RCC 7860 (cell line): Measurements from ENCODE around the gene NDUFAF2.
A peak's percentile ranks its signal among the peaks of the same experiment; 100 is the strongest.

Experiments used
- DNase-seq: peaks from one replicate; pipeline ENCODE4 v3.0.0-alpha.2; 2015; ENCODE audit warnings: low spot score
- FAIRE-seq: peaks from 2 replicates; lab custom pipeline; 2012; peaks lifted over from hg19 to GRCh38; lab: Jason Lieb, UNC

The NDUFAF2 gene

DNA sequence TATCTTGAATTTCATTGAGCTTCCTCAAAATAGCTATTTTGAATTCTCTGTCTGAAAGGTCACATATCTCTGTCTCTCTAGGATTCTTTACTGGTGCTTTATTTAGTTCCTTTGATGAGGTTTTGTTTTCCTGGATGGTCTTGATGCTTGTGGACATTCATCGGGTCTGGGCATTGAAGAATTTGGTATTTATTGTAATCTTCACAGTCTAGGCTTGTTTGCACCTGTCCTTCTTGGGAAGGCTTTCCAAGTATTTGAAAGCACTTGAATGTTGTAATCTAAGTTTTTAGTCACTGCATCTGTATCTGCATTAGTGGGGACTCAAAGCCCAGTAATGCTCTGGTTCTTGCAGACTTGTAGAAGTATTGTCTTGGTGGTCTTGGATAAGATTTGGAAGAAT lies 169.4 kb downstream of the NDUFAF2 start:
- no peak for DNase-seq
- no peak for FAIRE-seq

DNA sequence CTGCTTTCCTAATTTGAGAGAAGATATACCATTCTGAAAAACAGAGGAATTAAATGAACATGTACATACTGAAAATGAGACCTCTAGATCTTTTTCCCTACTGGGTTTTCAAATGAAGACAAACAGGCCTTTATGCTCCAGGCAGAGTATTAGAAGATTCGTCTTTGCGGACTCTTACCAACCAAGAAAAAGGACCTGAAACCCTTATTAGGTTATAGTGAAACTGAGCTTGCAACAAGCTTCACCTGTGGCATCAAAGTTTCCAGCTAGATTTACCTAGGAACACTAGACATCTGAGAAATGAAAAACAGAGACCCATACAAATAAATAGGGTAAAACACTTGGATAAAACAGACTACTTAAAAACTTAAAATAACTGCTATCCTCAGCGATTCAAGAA lies 171.0 kb downstream of the NDUFAF2 start:
- no peak for DNase-seq
- FAIRE-seq: no peak

DNA sequence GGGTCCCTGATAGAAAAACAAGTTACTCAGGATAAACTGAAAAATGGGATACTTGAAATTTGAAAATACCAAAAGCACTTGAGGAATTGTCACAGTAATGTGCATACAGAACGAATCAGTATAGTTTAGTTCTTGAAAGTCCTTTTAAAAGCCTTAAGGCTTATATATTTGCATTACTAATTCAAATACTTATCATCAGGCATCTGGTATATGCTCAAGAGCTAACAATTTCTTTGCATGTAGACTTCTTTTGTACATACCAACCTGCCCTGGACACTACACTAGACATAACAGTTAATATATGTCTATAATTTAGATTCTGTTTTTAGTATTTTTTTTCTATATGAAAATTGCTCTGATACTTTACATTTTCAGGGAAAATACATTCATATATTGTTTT lies 174.1 kb downstream of the NDUFAF2 start:
- DNase-seq (no peak), FAIRE-seq (no peak)

GRCh38 chr5:61120534-61120933 lies 175.5 kb downstream of the NDUFAF2 start:
- DNase-seq (no peak), FAIRE-seq (no peak)

DNA sequence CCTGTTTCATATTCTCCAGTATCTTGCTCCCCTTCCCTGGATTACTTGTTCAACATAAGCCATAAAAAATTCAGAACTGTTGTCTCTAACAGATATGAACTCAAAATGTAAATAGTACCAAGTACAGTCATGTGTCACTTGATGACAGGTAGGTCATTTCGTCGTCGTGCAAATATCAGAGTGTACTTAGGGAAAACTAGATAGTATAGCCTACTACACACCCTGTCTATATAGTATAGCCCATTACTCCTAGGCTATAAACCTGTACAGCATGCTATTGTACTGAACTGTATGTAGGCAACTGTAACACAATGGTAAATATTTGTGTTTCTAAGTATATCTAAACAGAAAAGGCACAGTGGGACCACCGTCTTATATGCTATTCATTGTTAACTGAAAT lies 178.1 kb downstream of the NDUFAF2 start:
- DNase-seq (no peak), FAIRE-seq (no peak)

DNA sequence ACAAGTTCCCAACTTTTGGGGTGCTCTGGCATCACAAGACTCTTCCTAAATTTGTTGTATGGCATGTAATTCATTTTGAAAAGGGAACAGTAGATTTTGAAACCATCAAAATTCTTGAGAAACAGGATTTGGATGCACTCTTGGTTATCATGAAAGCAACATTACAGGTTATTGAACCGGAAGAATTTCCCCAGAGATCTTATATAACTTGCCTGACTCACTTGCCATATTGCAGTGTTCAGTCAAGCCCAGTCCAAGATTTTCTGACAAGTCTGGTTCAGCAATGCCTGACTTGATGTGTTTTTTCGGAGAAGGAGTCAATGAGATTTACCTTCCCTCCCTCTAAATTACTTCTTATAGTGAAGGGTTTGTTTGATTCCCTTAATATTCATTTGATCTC lies 185.3 kb downstream of the NDUFAF2 start:
- DNase-seq (no peak), FAIRE-seq (no peak)

GRCh38 chr5:61132559-61132958 lies 187.6 kb downstream of the NDUFAF2 start:
- FAIRE-seq (no peak), DNase-seq (no peak)

DNA sequence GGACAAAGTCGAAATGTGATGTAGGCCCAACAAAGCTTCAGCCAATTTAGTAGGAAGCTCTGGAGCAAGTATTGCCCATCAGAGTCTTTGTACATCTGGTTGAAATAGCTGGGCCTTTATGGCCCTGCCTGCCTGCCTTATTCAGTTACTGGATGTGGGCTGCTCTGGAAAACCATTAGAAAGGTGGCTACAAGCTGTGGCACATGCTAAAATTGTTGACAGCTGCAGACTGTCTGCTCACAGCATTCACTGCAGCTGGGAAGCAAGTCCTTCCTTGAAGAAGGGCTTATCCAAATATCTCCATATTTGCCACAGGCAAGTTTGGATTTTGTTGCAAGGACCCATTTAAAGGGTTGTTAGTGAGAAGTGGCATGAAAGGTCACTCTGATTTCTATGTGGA lies 192.8 kb downstream of the NDUFAF2 start:
- no peak for DNase-seq
- no peak for FAIRE-seq

DNA sequence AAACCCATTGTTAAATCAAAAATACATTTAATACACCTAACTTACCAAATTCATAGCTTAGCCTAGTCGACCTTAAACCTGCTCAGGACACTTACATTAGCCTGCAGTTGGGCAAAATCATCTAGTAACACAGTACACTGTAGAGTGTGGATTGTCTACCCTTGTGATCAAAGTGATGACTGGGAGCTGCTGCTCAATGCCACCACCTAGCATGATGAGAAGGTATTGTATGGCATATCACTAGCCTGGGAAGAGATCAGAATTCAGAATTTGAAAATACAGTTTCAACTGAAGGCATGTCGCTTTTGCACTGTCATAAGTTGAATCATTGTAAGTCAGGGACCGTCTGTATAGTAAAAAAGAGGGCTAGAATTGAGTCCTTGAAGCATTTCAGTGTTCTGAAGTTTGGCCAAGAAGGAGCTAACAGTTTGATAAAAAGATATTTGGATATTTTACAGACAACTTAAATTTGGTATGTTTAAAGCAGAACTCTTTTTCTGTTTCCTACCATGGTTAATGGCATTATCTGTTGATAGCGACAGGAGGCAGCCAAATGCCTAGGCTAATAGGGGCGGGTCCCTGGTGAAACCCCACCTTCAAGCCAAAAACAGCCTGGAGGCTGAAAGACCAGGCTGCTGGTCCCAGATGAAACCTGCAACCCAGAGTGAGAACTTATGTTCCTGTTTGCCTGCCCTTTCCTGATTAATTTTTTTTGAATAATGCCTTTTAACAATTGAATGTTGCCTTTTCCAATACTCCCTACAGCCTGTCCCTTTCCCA lies 194.3 kb downstream of the NDUFAF2 start:
- DNase-seq (no peak), FAIRE-seq (no peak)

DNA sequence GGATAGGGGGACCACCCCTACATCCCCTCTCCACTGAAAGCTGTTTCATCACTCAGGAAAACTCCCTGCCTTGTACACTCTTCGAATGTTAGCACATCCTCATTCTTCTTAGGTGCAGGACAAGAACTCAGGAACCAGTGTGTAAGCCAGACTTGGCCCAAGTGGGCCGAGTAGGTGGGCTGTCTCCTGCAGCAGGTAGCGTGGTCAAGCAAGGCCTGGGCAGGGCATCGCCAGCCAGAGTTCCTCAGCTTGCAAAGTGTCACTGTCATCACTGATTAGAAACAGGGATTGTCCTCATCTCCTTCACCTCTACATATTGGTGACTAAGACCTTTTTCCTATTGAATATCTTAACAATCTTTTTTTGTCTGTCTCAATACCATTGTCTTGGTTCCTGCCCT lies 194.9 kb downstream of the NDUFAF2 start:
- DNase-seq (no peak), FAIRE-seq (no peak)

DNA sequence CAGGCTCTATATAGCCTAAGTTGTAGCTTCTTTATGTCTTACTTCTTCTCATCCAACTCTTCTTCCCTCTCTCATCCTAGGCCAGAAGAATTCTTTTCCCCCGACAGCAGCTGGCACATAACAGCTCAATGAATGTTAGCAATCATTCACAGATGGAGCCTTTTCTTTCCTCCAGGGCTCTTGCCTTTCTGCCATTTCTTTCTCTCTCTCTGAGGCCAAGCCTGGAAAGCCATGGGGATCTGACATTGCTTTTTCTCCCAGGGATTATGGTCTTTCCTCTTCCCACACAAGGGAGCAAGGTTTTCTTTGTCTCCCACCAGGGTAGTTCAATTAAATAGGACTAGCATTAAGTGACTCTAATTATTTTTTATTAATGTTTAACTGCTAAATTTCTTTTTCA lies 196.8 kb downstream of the NDUFAF2 start:
- DNase-seq (no peak), FAIRE-seq (no peak)

GRCh38 chr5:61142391-61142790 lies 197.4 kb downstream of the NDUFAF2 start:
- FAIRE-seq (no peak), DNase-seq (no peak)

GRCh38 chr5:61142811-61143210 lies 197.8 kb downstream of the NDUFAF2 start:
- no peak for DNase-seq
- no peak for FAIRE-seq

- DNase-seq (no peak), FAIRE-seq (no peak)
Observed at GRCh38 chr5:61148515-61148914, 203.5 kb downstream of the NDUFAF2 start.

DNA sequence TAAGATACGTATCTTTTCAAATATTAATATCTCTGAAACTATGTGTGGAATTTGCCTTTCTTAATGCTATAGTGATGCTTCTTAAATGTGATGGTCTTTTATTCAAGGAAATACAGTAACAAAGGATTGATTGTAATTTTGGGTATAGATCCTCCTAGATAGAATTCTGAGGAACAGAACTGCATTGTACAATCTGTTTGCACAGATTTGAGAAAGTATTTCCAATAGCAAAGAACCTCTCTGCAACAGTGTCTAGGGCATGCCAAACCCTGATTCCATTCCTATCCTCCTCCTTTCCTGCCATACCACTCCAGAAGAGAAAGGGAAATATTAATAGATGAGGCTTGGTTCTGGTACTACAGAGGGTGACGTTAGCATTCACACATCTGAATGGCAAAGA lies 206.9 kb downstream of the NDUFAF2 start:
- DNase-seq (no peak), FAIRE-seq (no peak)

DNA sequence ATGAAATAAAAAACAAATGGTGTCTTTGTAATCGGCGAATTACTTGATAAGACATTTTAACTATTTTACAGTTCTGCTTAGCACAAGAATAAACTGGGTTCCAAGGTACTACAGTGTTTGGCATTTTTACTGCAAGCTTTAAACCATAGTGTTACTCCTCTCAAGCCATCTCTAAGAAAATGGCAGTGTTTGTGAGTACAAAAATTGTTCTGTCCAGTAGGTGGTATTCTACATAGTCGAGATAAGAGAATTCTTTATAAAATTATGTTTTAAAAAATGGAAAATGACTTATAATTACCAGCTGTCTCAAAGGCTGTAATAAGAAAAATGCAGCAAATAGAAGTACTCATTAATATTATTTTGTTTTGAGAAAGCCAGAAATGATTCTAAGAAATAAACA lies 214.1 kb downstream of the NDUFAF2 start:
- FAIRE-seq (no peak), DNase-seq (no peak)

DNA sequence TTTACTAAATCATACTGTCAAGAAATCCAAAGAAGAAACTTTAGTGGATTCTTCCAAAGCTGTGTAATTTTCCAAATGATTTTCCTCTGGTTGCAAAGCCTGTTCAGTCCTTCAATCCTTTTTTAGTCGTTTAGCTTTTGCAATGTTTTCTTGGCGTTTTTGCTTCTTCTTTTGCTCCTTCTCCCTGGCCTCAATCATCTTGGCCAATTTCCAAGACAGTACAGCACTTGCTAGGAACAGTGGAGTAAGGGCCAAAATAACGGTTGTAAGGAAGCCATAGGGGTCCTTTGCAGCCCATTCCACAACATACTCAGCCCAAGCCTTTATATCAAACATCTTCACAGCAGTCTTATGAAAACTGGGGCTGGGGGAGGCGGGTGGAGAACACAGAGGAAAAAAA lies 214.8 kb downstream of the NDUFAF2 start:
- FAIRE-seq: no peak
- DNase-seq: no peak

GRCh38 chr5:61160497-61160896 lies 215.5 kb downstream of the NDUFAF2 start:
- DNase-seq: no peak

GRCh38 chr5:61162010-61162831 lies 217.2 kb downstream of the NDUFAF2 start, which contains the start of gene SMIM15:
Gene SMIM15, minus strand, starts transcription at chr5:61162468. Its CDS starts 2,297 bp downstream, at chr5:61160171.
- peak; percentile 67 for DNase-seq
- FAIRE-seq: no peak

More at GRCh38 chr5:61160497-61160896, 215.5 kb downstream of the NDUFAF2 start:
- no peak for FAIRE-seq

DNA sequence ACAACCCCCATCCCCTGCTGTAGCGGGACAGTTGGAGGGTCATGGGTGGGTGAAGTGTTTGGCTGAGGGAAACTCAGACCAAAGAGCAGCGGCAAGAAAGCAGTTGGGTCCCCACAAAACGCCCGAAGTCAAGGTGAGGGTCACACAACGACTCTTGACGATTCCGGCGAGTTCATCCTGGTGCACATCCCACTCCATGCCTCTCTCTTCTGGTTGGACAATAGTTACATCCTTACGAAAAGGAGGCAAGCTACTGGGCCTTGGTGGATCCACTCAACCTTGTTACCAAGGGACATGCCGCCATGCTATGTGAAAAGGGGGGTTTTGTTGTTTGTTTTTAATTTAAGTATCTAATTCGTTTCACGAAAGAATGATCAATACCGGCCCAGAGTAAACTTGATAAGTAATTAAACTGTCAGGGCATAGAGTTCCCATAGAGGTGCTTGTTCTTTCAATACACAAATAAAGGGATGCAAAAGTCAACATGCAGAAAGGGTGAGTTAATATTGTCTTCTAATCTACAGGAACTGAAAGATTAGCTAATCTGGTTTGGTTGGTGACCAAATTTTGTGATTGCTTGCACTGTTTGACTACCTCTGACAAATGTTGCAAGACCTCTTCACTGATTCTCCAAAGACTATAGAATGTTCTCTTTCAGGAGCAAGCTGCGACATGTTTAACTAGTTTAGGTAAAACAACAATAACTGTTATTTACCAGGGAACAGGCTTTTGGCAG lies 218.0 kb downstream of the NDUFAF2 start:
- DNase-seq (no peak), FAIRE-seq (no peak)

- no peak for DNase-seq
- no peak for FAIRE-seq
Observed at GRCh38 chr5:61163905-61164304, 218.9 kb downstream of the NDUFAF2 start.
